Sigmoid colon (tissue), 3 donors: ENCODE results near the gene PTPRZ1.

ENCODE experiments used
- POLR2A ChIP-seq, 2 donors: fragments of 450-650 bp; IDR thresholded peaks; one replicate each; pipeline ENCODE4 v1.6.1; 2016; ENCODE audit warnings: antibody characterized with exemption in 2 of 2, mild to moderate bottlenecking in 2 of 2, moderate library complexity in 2 of 2
- TF ChIP-seq, protein P1 (sequence below), 4 experiments: fragments of 450-650 bp in 3 of 4; fragments of 200-600 bp in 1 of 4; IDR thresholded peaks; one replicate each; pipeline ENCODE4 v1.5.1; 2016 to 2019; ENCODE audit warnings: antibody characterized with exemption in 4 of 4, mild to moderate bottlenecking in 3 of 4, moderate library complexity in 2 of 4

DNA sequence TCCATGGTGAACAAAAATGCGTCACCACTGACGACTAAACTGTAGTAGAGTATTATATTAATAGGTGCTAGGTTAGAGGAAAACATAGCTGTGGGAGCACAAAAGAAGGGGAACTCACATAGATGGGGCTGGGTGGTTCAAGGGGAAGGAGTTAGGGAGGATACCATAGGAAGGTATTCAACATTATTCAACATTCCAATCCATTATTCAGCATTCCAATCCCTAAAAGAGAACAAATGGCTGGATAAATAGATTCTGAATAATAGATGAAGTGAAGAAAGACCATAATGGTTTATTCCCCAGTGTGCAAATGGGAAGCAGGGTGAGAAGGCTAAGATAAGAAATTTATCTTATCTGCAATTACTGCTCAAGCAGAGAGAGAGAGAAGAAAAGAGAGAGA lies 209.7 kb downstream of the PTPRZ1 start:
- TF ChIP-seq, protein P1, sequence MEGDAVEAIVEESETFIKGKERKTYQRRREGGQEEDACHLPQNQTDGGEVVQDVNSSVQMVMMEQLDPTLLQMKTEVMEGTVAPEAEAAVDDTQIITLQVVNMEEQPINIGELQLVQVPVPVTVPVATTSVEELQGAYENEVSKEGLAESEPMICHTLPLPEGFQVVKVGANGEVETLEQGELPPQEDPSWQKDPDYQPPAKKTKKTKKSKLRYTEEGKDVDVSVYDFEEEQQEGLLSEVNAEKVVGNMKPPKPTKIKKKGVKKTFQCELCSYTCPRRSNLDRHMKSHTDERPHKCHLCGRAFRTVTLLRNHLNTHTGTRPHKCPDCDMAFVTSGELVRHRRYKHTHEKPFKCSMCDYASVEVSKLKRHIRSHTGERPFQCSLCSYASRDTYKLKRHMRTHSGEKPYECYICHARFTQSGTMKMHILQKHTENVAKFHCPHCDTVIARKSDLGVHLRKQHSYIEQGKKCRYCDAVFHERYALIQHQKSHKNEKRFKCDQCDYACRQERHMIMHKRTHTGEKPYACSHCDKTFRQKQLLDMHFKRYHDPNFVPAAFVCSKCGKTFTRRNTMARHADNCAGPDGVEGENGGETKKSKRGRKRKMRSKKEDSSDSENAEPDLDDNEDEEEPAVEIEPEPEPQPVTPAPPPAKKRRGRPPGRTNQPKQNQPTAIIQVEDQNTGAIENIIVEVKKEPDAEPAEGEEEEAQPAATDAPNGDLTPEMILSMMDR (IDR thresholded peaks at IDR 0.05) = no peak
- no peak for TF ChIP-seq POLR2A (IDR thresholded peaks at IDR 0.05)
